GM12873 (cell line): ENCODE measurements around the gene RMND5B.
A peak's percentile ranks its signal among the peaks of the same experiment; 100 is the strongest.

Experiments used
- CTCF ChIP-seq: IDR thresholded peaks from 2 replicates; pipeline ENCODE4 v1.5.1; 2012; ENCODE audit warnings: low read depth, mild to moderate bottlenecking, moderate library complexity, low read length, control low read depth; ENCODE audit not compliant: insufficient read depth; ENCODE audit errors: missing control alignments

The RMND5B gene

GRCh38 chr5:178143901-178144300, 13.1 kb downstream of the RMND5B start:
- no peak for TF ChIP-seq CTCF

GRCh38 chr5:178145965-178146820, 15.4 kb downstream of the RMND5B start:
- TF ChIP-seq CTCF, result peak; percentile 91

GRCh38 chr5:178147406-178147805, 16.6 kb downstream of the RMND5B start:
- TF ChIP-seq CTCF, result no peak

GRCh38 chr5:178149199-178149932, 18.6 kb downstream of the RMND5B start:
- TF ChIP-seq CTCF, result no peak

- TF ChIP-seq CTCF, result no peak
These were observed 20.3 kb downstream of the RMND5B start for GRCh38 chr5:178150977-178151734.

- TF ChIP-seq CTCF, result no peak
These were observed 22.0 kb downstream of the RMND5B start for GRCh38 chr5:178152491-178153444.
